Caco-2 (cell line): ENCODE data around the gene RIMS1. TPM values are rescaled to one million over a fixed set of nuclear protein-coding genes. Genes with fewer than 3 reads are reported as not detected.

Source experiments
- BruUV-seq: library from RNA; stranded (reverse); fragments of 400-500 nt; replicated peaks from 2 replicates; lab custom pipeline; 2021; lab: Mats Ljungman, UMichigan
- CTCF ChIA-PET: fragments of 300-600 bp; sonication (Branson Sonifier 250); formaldehyde crosslinking; loops from one replicate; lab custom pipeline; 2022; ENCODE audit warnings: antibody characterized with exemption; lab: Charles Lee
- POLR2A ChIA-PET: fragments of 300-600 bp; sonication (Branson Sonifier 250); formaldehyde crosslinking; loops from one replicate; lab custom pipeline; 2022; ENCODE audit warnings: antibody characterized with exemption; lab: Charles Lee
- DNase-seq, 2 experiments: peaks; one replicate each; pipeline versions ENCODE4 v3.0.0 to v3.0.0-alpha.2; 2020 to 2022
- H3K27me3 ChIP-seq: replicated peaks from 2 replicates; pipeline ENCODE4 v1.6.0; 2011; ENCODE audit warnings: low read length; ENCODE audit not compliant: control insufficient read depth, insufficient read depth
- H3K36me3 ChIP-seq: 2 replicates; pipeline ENCODE4 v1.5.1; 2011; ENCODE audit warnings: low read length; ENCODE audit not compliant: control insufficient read depth, insufficient read depth
- H3K4me1 ChIP-seq: fragments of 250-450 bp; sonication (Bioruptor Pico); 2 replicates; pipeline ENCODE4 v1.5.1; 2020; ENCODE audit warnings: mild to moderate bottlenecking
- H3K4me3 ChIP-seq: 2 replicates; pipeline ENCODE4 v1.5.1; 2011; ENCODE audit warnings: low read depth, mild to moderate bottlenecking, control low read depth, low read length
- H3K9me3 ChIP-seq: fragments of 250-450 bp; sonication (Bioruptor Pico); 2 replicates; pipeline ENCODE4 v1.5.1; 2020; ENCODE audit warnings: mild to moderate bottlenecking, moderate library complexity
- H3K27ac Mint-ChIP-seq: one replicate; pipeline ENCODE4 v1.8.0; 2022; ENCODE audit warnings: mixed read lengths; ENCODE audit not compliant: unreplicated experiment
- H3K27me3 Mint-ChIP-seq: one replicate; pipeline ENCODE4 v1.8.0; 2022; ENCODE audit warnings: mixed read lengths; ENCODE audit not compliant: insufficient read depth, unreplicated experiment
- H3K36me3 Mint-ChIP-seq: one replicate; pipeline ENCODE4 v1.8.0; 2022; ENCODE audit warnings: mild to moderate bottlenecking, mixed read lengths; ENCODE audit not compliant: insufficient read depth, unreplicated experiment
- H3K4me1 Mint-ChIP-seq: one replicate; pipeline ENCODE4 v1.8.0; 2022; ENCODE audit warnings: low read depth, mixed read lengths; ENCODE audit not compliant: unreplicated experiment
- H3K4me3 Mint-ChIP-seq: one replicate; pipeline ENCODE4 v1.8.0; 2022; ENCODE audit warnings: mild to moderate bottlenecking, moderate library complexity, mixed read lengths; ENCODE audit not compliant: unreplicated experiment
- H3K9me3 Mint-ChIP-seq: one replicate; pipeline ENCODE4 v1.8.0; 2022; ENCODE audit warnings: mixed read lengths; ENCODE audit not compliant: unreplicated experiment
- intact Hi-C: fragments of 100-400 bp; cut with micrococcal nuclease; formaldehyde crosslinking; loops from one replicate; pipeline ENCODE4 v1.10.0; 2022; ENCODE audit not compliant: unreplicated experiment
- total RNA-seq: library from RNA; stranded (reverse); gene quantifications from 2 replicates; pipeline ENCODE4 v1.2.3, GENCODE V29; 2022
- TF ChIP-seq, protein P1 (sequence below), 2 experiments: fragments of 200-600 bp in 1 of 2; IDR thresholded peaks; 1 replicate in 1 of 2; 2 replicates in 1 of 2; pipeline versions ENCODE4 v1.5.1 to v1.8.0; 2011 to 2022; ENCODE audit warnings: antibody characterized with exemption in 1 of 2, control low read depth in 1 of 2, inconsistent platforms in 1 of 2, low read depth in 1 of 2, low read length in 1 of 2, mild to moderate bottlenecking in 1 of 2, moderate library complexity in 1 of 2; ENCODE audit not compliant: insufficient read depth in 1 of 2, severe bottlenecking in 1 of 2, unreplicated experiment in 1 of 2

RIMS1 gene
- total RNA-seq, 1 experiment from 2014 or later, result 3.4 TPM

DNA sequence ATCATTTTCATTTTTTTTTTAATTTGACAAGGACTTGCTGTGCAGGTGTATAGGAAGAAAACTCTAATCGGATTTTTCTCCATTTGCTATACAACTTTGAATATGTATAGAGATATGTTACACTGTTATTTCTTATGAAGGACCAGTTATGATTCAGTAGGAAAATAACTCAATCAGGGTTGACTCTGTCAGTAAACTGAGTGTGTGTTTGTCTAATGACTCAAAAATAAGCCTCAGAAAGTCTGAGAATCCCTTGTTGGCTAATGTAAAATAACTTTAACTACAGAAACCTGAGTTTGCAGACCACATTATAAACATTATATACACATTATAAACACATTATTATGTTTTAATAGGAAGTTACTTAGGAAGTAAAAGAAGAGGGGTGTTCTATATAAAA, 352.6 kb downstream of the RIMS1 start:
- ChIA-PET POLR2A (no interaction called here), CTCF (no interaction called here)
- Mint-ChIP-seq H3K27ac (no peak overlapping the region), H3K9me3 (no peaks in the 10 kb centered on the region), H3K36me3 (no peaks in the 10 kb centered on the region), H3K4me1 (no peaks in the 10 kb centered on the region), H3K27me3 (no peaks in the 10 kb centered on the region), H3K4me3 (no peak overlapping the region)
- H3K27me3 ChIP-seq, result no peaks in the 10 kb centered on the region
- H3K36me3 ChIP-seq, result no peaks in the 10 kb centered on the region
- DNase-seq, result no peak
- TF ChIP-seq, protein P1, sequence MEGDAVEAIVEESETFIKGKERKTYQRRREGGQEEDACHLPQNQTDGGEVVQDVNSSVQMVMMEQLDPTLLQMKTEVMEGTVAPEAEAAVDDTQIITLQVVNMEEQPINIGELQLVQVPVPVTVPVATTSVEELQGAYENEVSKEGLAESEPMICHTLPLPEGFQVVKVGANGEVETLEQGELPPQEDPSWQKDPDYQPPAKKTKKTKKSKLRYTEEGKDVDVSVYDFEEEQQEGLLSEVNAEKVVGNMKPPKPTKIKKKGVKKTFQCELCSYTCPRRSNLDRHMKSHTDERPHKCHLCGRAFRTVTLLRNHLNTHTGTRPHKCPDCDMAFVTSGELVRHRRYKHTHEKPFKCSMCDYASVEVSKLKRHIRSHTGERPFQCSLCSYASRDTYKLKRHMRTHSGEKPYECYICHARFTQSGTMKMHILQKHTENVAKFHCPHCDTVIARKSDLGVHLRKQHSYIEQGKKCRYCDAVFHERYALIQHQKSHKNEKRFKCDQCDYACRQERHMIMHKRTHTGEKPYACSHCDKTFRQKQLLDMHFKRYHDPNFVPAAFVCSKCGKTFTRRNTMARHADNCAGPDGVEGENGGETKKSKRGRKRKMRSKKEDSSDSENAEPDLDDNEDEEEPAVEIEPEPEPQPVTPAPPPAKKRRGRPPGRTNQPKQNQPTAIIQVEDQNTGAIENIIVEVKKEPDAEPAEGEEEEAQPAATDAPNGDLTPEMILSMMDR (IDR thresholded peaks at IDR 0.05; ENCODE audit: insufficient read depth in 1 of 2, low read depth in 1 of 2, low read length in 1 of 2, severe bottlenecking in 1 of 2, unreplicated experiment in 1 of 2), result no peak
- no peak overlapping the region for H3K4me3 ChIP-seq
- H3K9me3 ChIP-seq, result no peaks in the 10 kb centered on the region
- H3K4me1 ChIP-seq, result no peaks in the 10 kb centered on the region
- intact Hi-C loops, result no loop called here
- BruUV-seq, result no TSS peak

DNA sequence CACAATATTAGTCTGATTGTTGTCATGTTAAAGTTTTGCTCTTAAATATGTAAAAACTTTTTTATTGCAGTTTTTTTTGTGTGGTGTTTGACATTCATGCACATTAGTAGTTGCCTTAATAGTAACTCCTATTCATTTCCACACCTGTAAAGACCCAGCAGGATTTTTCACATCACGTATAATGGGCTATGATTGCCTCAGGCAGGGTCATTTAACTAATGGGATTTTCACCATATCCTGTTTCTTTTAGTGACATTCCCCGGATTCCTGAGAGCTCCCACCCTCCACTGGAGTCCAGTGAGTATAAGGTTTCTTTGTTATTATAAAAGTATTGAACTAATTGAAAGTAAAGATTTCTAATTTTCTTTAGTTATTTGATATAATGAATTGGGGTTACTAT, 359.2 kb downstream of the RIMS1 start:
- Mint-ChIP-seq H3K4me3 (no peak overlapping the region), H3K9me3 (no peaks in the 10 kb centered on the region), H3K36me3 (no peaks in the 10 kb centered on the region), H3K27me3 (no peaks in the 10 kb centered on the region), H3K27ac (no peak overlapping the region), H3K4me1 (no peaks in the 10 kb centered on the region)
- BruUV-seq, result no TSS peak
- H3K9me3 ChIP-seq, result no peaks in the 10 kb centered on the region
- no peaks in the 10 kb centered on the region for H3K36me3 ChIP-seq
- intact Hi-C loops, result loop anchor here (10.0 kb wide), 1 partner anchor 711 kb away; no protein-coding TSS in a partner anchor
- TF ChIP-seq, protein P1 (IDR thresholded peaks at IDR 0.05; ENCODE audit: insufficient read depth in 1 of 2, low read depth in 1 of 2, low read length in 1 of 2, severe bottlenecking in 1 of 2, unreplicated experiment in 1 of 2), result no peak
- DNase-seq, result no peak
- H3K4me3 ChIP-seq, result no peak overlapping the region
- H3K27me3 ChIP-seq, result no peaks in the 10 kb centered on the region
- ChIA-PET POLR2A (no interaction called here), CTCF (no interaction called here)
- H3K4me1 ChIP-seq, result no peaks in the 10 kb centered on the region

DNA sequence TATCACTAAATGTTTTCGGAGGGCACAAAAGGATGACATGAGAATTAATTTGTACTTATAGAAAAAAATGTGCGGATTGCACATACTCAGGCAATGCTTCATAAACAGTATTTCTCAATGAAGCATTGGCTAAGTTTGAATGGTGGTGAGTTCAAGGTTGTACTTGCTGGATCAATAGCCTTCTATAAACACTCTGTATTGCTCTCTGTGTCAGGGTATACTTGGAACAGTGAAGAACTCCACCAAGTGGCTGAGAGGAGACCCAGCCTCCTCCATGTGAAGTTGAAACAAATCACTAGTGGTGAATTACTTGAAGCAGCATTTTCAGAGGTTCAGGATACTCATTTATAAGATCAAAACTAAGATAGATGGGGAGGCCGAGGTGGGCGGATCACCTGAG, 360.6 kb downstream of the RIMS1 start:
- Mint-ChIP-seq H3K9me3 (no peaks in the 10 kb centered on the region), H3K36me3 (no peaks in the 10 kb centered on the region), H3K4me3 (no peak overlapping the region), H3K27ac (no peak overlapping the region), H3K27me3 (no peaks in the 10 kb centered on the region), H3K4me1 (no peaks in the 10 kb centered on the region)
- intact Hi-C loops, result loop anchor here (1.0 to 10.0 kb wide), 2 partner anchors 106 to 712 kb away; no protein-coding TSS in a partner anchor
- BruUV-seq, result no TSS peak
- Histone ChIP-seq H3K27me3 (no peaks in the 10 kb centered on the region), H3K4me3 (no peak overlapping the region), H3K4me1 (no peaks in the 10 kb centered on the region), H3K36me3 (no peaks in the 10 kb centered on the region), H3K9me3 (no peaks in the 10 kb centered on the region)
- CTCF ChIA-PET, result no interaction called here
- POLR2A ChIA-PET, result no interaction called here
- DNase-seq, result peak in 1 of 2 experiments; percentile 9
- TF ChIP-seq, protein P1 (IDR thresholded peaks at IDR 0.05; ENCODE audit: insufficient read depth in 1 of 2, low read depth in 1 of 2, low read length in 1 of 2, severe bottlenecking in 1 of 2, unreplicated experiment in 1 of 2), result peak; percentile 12 to 24
